ENCODE measurements around the gene KRTAP22-1. TPM values are rescaled to one million over a fixed set of nuclear protein-coding genes. Genes with fewer than 3 reads are reported as not detected.

KRTAP22-1 gene
- not detected for polyA plus RNA-seq (ENCODE audit: insufficient read length)
- long read RNA-seq, donor 1: 0 reads
- long read RNA-seq, donor 2: 0 reads
- long read RNA-seq, donor 3: 0 reads
- long read RNA-seq, donor 4: 0 reads
- long read RNA-seq, donor 5: 0 reads
- long read RNA-seq, donor 6: 0 reads
- long read RNA-seq, donor 7, partial matches to known transcripts: 0 of 1 reads
- long read RNA-seq, donor 7, other reads (novel, unspliced or antisense): 0 of 1 reads
- long read RNA-seq, donor 8: 0 reads

DNA sequence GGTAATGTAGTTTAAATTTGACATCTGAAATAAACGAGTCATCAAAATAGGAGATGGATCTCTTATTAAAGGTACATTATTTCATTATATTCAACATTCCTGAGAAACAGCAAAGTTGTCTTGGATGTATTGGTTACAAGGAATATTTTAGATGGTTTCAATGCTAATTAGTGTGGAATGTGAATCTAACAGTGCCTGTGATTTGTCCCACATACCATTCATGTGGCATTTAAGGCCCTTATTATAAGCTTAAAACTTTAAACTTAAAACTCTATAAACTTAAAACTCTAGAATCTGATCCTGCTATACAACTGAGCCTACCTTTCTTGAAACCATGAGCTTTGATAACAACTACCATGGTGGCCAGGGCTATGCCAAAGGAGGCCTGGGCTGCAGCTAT is at the start of gene KRTAP22-1:
Gene KRTAP22-1 (plus strand): TSS at position 301 of the 400 bp plus-strand sequence.
- no peak for DNase-seq

DNA sequence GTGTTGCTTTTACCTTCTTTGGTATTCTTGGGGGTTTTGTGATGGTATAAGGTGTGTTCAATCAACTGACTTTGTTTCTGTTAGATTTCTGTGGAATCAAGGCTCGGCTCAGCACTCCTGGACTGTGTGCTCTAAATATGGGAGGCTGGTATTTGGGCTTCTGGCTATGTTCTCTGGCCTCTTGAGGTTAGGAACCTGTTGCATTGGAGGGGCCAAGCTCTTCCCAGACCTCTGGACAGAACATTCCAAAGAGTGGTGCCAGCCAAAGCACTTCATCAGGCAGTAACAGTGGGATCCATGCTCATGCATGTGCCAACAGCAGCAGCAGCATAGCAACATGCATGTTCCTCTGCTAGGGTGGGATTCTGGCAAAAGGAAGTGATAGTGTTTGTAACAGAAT is 48.1 kb upstream of the KRTAP22-1 start:
- DNase-seq: no peak

- no peak for DNase-seq
Measured at GRCh38 chr21:30555095-30555494, 45.8 kb upstream of the KRTAP22-1 start.

DNA sequence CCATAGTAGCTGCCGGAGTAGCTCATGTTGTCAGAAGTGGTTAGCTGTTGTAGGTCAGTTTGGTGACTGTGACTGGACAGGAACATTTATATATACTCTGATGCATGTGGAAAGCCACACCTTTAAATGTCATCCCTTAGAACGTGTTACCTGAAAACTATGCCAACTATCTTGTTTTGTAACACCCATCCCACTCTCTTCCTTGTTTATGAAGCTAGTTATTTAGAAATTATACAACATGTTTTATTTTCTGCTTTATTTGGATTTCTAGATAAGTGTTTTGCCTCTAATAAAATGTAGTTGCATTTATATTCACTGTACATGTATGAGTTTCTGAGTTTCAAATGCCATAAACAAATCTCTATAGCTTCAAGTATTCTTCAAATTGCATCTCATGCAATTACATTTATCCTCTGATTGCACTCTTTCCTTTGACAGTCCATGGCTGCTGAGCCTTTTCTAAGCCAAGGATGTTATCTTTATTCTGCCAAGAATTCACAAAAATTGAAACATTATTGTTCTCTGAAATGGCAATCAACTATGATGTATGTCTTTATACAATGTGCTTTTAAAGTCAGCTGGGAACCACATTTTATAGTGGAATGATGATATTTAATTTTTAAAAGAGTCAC is 39.5 kb upstream of the KRTAP22-1 start, which contains the start of gene KRTAP19-7:
Gene KRTAP19-7 (minus strand): TSS at position 51 of the 632 bp plus-strand sequence. CDS start 25 bp downstream, at position 26.
- no peak for DNase-seq

GRCh38 chr21:30561957-30562356 is 38.9 kb upstream of the KRTAP22-1 start:
- DNase-seq: no peak

- DNase-seq: no peak
Measured at GRCh38 chr21:30563072-30563471, 37.8 kb upstream of the KRTAP22-1 start.

DNA sequence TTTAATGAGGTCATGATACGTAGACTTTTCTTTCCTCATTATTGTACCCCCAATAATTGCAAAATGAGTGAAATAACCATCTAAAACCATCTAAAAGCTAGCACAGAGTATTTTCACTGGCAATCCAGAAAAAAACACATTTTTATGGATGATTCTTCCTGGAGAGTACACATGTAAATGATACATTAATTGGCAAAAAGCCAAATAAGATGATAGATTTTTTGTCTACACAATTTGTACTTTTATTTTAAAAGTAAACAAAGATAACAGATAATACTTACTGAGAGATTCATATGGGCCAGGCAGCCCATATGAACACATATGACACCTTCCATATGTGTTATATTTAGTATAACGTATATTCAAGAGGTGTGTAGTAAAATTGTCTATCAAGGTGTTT is 37.3 kb upstream of the KRTAP22-1 start:
- no peak for DNase-seq

- no peak for DNase-seq
Measured at GRCh38 chr21:30567617-30568016, 33.3 kb upstream of the KRTAP22-1 start.

GRCh38 chr21:30577766-30578165 is 23.1 kb upstream of the KRTAP22-1 start:
- no peak for DNase-seq

- DNase-seq: no peak
Measured at GRCh38 chr21:30579346-30579745, 21.5 kb upstream of the KRTAP22-1 start.

- no peak for DNase-seq
Measured at GRCh38 chr21:30580132-30580531, 20.8 kb upstream of the KRTAP22-1 start.

GRCh38 chr21:30582870-30583269 is 18.0 kb upstream of the KRTAP22-1 start:
- DNase-seq: no peak

GRCh38 chr21:30590297-30590696 is 10.6 kb upstream of the KRTAP22-1 start, which contains the start of gene KRTAP22-2:
Gene KRTAP22-2, minus strand, starts transcription at chr21:30590397.
- no peak for DNase-seq

DNA sequence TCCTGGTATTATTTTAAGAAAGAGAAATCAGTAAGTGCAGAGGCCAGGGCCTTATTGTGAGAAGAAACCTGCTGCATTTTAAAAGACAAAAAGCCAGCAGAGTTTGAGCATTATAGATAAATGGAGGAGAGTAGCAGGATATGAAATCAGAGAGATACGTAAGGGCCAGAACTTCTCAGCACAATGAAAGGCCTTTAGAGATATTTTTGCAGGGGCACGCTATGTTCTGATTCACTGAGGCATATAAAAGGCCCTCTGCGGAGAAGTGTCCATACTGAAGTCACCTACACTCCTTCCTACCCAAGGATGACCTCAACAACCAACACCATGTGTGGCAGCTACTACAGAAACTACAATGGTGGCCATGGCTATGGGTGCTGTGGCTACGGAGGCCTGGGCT is 8.7 kb upstream of the KRTAP22-1 start, which contains the start of gene KRTAP6-3:
Gene KRTAP6-3 (plus strand): TSS at position 301 of the 400 bp plus-strand sequence. CDS start 6 bp downstream, at position 307.
- DNase-seq: no peak

GRCh38 chr21:30598802-30599201 is 2.1 kb upstream of the KRTAP22-1 start, which contains the start of gene KRTAP6-2:
Gene KRTAP6-2, minus strand, starts transcription at chr21:30598902. Its CDS starts 28 bp downstream, at chr21:30598874.
- DNase-seq: no peak

DNA sequence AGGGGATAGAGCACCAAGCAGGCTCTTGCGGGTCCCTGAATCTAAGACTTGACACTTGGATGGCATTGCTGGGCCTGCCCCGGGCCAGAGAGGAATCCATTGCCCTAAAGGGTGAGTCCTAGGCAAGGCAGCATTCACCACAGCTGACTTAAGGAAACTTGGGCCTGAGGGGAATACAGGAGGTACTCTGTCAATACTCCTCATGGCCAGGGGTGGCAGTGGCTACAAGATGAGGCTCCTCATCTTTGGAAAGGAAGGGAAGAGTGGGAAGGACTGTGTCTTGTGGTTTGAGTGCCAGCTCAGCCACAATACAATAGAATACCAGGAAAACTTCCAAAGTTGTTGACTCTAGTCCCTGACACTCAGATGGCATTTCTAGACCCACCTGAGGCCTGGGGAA is 5.1 kb downstream of the KRTAP22-1 start:
- DNase-seq: no peak

- no peak for DNase-seq
Measured at GRCh38 chr21:30612132-30612531, 11.2 kb downstream of the KRTAP22-1 start.

GRCh38 chr21:30613836-30614235 is 12.9 kb downstream of the KRTAP22-1 start, which contains the start of gene KRTAP6-1:
Gene KRTAP6-1, minus strand, starts transcription at chr21:30613930. Its CDS starts 26 bp downstream, at chr21:30613904.
- DNase-seq: no peak

- no peak for DNase-seq
Measured at GRCh38 chr21:30615199-30615598, 14.3 kb downstream of the KRTAP22-1 start.

DNA sequence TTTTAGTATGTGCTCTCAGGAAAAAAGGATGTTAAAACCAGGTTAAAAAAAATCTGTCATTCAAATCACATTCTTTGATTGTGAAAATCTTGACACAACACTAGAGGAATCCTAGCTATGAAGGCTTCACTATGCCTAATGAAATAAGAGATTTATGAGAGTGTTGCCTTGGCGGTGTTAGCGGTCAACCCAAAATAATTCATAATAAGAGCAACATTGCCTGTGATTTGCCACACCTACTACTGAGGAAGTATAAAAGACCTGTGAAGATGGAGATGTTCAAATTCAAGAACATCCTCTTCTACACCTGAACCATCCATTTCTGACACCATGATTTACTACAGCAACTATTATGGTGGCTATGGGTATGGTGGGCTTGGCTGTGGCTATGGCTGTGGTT is 15.2 kb downstream of the KRTAP22-1 start, which contains the start of gene KRTAP20-1:
Gene KRTAP20-1 (plus strand): TSS at position 301 of the 400 bp plus-strand sequence. CDS start 30 bp downstream, at position 331.
- no peak for DNase-seq

- DNase-seq: no peak
Measured at GRCh38 chr21:30620080-30620479, 19.2 kb downstream of the KRTAP22-1 start.

DNA sequence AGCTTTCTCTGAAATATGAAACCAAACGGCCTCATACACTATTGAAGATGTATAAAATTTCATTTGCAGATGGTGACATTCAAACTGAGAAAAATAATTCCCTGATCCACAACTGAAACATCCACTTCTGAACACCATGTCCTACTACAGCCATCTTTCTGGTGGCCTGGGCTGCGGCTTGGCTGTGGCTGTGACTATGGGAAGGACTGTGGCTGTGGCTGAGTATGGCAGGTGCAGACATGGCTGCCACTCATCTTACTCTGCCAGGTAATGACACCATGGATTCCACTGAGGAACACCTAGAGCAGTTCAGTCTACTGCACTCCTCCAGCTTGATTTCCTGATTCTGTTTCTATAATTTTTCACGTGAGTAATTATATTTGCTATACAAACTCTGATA is 19.6 kb downstream of the KRTAP22-1 start, which contains the start of gene KRTAP20-4:
Gene KRTAP20-4 (plus strand): TSS at position 106 of the 400 bp plus-strand sequence.
- no peak for DNase-seq

- DNase-seq: no peak
Measured at GRCh38 chr21:30623362-30623761, 22.5 kb downstream of the KRTAP22-1 start.

All from left kidney (tissue), 8 donors.